ENCODE results near the gene LAMC1. TPM values are rescaled to one million over a fixed set of nuclear protein-coding genes. Genes with fewer than 3 reads are reported as not detected.

Gene LAMC1
- total RNA-seq, 1 donor from 2014 or later: 802 TPM

DNA sequence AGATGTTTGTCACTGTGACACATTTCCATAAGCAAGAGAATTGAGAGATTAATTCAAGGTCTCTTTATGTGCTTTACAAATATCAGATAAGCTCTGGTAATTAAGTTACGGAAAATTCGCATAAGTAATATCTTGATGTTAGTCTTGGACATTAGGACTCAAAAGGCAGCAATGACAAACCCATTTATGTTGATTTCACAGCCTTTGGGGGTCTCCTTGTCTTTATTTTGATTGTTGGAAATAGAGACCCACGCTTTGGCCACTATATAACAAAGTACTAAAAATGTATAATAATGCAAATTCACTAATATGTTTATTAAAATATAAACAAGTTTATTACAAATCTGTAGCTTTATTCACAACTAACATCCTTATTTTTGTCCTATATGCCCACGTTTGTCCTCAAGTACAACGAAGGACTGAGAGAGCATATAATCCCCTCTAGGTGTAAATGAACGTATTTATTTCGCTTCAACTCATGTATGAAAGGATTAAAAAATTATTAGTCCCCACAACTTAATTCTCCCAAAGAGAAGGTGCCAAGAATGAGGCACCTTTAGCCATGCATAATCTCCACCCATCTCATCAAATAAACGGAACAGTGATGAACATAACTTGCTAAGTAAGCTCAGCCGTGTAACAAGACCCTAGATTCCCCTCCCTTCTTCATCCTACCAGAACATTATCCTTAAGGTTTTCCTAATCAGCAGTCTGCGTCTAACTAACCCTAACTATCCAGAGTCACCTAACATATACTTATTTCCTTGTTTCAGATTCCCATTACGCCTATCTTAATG is 1.6 kb upstream of the LAMC1 start:
- DNase-seq: no peak

GRCh38 chr1:183022202-183023145 is 746 bp upstream of the LAMC1 start:
- peak; percentile 99 for DNase-seq

GRCh38 chr1:183023601-183024316 is 539 bp downstream of the LAMC1 start:
- peak; percentile 81 for DNase-seq

DNA sequence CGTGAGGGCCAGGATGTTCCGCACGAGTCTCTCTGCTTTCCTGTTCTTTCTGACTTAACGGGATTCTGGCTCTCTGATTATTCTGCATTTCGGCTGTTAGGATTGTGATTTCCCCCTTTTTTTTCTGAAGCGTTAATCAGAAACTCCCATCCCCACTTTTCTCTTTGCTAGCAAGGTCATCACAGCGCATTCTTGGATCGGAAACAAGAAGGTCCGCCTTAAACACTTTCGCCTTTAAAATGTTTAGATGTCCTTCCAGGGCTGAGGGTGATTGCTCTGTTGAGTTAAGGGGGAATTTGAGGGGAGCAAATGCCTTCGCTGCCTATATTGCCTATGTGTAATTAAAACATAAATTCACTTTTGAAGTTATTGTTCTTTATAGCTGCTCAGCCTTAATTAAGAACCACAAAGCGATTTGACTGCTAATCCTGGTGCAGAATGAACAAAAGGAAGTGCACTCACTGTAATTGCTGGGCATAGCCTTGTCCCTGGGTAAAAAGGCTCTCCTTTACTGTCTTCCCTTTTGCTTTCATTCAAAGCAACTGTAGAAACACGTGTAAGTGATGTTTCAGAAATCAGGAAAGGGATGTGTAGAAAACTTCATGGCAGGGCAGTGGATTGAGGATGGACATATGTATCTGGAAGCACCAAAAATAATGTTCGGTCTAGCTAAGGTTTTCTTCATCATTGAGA is 1.2 kb downstream of the LAMC1 start:
- DNase-seq: peak; percentile 45

DNA sequence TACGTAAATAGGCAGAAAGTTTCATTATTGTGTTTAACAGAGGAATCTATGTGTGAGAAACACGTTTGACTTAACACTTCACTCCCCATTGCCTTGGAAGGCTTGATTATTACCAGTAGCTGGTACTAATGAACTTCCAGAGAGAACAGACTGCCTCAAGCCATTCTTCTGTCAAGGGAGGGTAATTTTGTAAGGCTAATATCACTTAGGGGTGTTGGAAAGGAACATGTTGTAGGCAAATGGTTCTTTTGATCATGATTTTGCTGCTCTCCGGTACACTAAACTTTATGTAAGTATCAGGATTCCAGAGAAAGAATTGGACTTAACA is 1.8 kb downstream of the LAMC1 start:
- peak; percentile 42 for DNase-seq

DNA sequence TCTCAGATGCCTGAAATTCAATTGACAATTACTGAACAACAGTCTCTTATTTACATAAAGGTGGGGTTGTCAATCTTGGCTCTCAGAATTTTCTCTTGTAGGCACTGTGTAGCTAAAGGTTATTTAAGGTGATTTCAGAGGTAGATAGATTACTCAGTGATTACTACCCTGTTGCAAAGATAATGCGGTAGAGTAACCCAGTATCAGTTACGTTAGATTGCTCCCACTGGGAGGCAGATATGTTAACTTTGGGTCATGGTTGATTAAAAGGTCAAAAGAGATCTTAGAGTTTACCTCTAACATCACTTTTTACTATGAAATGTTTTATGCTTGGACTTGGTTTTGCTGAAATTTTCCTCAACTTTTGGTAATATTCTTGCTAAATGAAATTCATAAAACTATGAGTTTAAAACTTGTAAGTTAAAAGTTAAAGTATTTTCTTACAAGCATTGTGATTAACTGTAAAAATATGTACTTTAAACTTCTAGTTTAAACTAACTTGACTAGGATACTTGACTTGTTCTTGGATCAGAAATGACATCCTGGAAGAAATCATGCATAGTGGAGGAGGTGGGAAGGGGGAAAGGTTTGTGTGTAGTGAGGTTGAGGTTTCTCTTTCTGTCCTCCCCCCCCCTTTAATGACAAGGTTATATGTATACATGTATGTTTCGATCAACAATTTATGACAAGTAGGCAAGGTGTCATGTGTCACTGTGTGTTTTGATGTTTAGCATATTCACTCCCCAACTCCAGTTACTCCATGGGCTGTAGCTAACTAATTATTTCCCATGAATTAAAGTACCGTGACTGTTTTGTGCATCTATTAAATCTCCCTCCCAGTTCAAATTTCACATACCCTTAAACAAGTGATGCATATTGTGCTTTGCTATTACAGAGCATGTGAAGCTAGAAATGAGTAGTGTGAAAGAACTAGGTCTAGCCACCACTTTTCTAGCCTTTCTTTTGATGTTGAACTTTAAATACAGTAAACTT is 2.9 kb downstream of the LAMC1 start:
- DNase-seq: peak; percentile 35

DNA sequence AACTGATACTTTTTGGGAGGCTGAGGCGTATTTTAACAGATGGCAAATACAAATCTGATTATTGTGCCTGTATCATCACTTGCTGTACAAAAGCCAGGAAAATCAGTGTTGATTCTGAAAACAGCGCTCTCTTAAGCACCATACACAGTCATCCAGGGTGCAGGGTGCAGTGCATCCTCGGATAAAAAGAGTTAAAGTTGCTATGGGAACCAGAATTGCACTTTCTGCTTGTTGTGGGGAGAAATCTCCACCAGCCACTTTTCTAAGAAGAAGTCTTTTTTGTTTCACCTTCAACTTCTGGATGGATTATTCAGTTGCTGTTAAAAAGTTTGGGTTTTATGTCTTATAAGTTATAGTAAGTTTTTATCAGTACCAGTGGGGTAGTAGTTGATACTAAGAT is 3.8 kb downstream of the LAMC1 start:
- DNase-seq: peak; percentile 40

- peak; percentile 7 for DNase-seq
Observed at GRCh38 chr1:183027791-183028190, 4.6 kb downstream of the LAMC1 start.

GRCh38 chr1:183029591-183030000 is 6.4 kb downstream of the LAMC1 start:
- peak; percentile 66 for DNase-seq

- DNase-seq: no peak
Observed at GRCh38 chr1:183030053-183030452, 6.8 kb downstream of the LAMC1 start.

GRCh38 chr1:183032122-183032921 is 9.1 kb downstream of the LAMC1 start:
- peak; percentile 4 for DNase-seq

GRCh38 chr1:183033205-183033604 is 10.0 kb downstream of the LAMC1 start:
- no peak for DNase-seq

DNA sequence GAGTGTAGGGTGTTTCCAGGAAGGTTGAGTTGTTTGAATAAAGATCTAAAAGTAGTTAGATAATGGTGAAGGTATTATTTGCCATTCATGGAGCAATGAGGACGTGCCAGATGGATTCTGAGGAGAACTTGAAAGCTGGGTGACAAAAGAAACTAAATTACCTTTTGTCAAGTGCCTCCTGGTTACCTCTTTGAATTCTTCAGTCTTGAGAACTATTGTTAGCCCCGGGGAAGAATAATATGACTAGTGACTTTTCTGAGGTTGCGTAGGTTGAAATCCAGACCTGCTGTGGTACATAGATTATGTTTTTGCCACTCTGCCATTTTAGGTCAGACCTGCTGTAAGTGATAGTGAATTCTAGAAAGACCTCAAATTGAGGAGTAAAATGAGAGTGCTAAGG is 11.5 kb downstream of the LAMC1 start:
- DNase-seq: no peak

DNA sequence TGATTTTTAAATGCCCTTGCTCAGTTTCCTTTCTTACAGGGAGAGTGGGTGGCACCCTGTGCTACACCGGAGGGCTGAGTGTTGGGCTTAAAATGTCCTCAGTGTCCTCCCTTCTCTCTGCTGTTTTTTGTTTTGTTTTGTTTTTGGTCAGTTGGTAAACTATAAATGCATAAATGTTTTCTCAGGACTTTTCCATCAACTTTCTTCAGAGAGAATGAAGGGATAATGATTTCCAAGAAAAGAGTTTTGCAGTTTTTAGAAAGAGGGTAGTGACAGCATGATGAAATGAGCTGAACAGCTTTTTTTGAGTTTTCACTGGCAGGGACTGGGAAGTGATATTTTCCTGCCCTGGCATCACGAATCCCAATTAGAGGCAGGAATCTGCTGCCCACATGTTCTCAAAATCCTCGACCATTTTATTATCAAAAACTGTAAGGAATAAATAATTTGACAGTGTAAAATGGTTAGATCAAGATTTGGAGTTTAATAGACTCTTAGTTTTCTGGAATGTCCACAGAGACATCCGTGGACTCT is 15.2 kb downstream of the LAMC1 start:
- no peak for DNase-seq

DNA sequence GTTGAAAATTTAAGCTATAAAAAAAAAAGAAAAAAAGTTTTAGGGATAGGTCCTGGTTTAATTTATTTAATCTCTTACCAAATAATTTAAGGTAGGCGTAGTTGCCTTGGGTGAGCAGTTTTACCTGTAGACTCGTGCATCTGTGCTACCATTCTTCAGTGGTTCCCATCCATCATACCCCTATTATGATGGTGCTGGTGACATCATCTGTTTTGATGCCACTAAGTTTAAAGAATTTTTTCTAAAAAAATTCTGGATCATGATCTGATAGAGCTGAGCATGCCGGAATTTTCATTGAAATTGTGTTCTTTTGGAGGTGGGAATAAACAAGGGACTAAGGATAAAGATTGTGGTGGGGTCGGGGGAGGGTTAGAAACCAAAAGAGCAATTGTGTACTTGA is 15.7 kb downstream of the LAMC1 start:
- no peak for DNase-seq

DNA sequence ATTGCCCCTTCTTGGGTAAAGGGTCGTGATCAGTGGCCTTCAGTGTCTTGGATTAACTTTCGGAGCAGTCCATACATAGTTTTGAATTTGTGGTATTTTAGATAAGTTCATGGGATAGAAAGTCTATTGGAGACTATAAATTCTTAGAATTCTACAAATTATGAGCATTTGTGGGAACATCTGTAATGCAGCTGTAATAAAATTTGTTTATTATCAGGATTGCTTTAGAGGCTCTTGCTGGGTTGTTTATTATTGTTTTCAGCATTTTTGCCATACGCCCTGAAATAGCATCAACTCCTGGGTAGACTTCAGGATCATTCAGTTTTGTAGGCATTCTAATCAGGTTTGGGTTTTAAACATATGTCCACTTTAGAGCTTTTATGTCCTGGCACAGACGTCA is 16.1 kb downstream of the LAMC1 start:
- no peak for DNase-seq

- peak; percentile 86 for DNase-seq
Observed at GRCh38 chr1:183039985-183040447, 16.8 kb downstream of the LAMC1 start.

- no peak for DNase-seq
Observed at GRCh38 chr1:183040547-183040971, 17.3 kb downstream of the LAMC1 start.

GRCh38 chr1:183043254-183043653 is 20.0 kb downstream of the LAMC1 start:
- DNase-seq: no peak

All from dermis blood vessel endothelial cell (primary cell).